Left lung (tissue), 10 donors: Measurements from ENCODE around the gene TXNDC2. TPM values are rescaled to one million over a fixed set of nuclear protein-coding genes. Genes with fewer than 3 reads are reported as not detected.
"Not testable (repeated sequence)": the region's sequence is repeated elsewhere in the genome, so short reads cannot be mapped to it uniquely, and the experiment has no call there.

ENCODE experiments used
- ATAC-seq: fragments of 200-7000 bp; cut with Tn5 transposase; one replicate; pipeline ENCODE4 v1.9.1; 2020; ENCODE audit warnings: moderate library complexity
- DNase-seq, 4 donors: peaks; one replicate each; pipeline ENCODE4 v3.0.0-alpha.2; 2013 to 2020
- H3K27ac ChIP-seq, 2 donors: fragments of 200-600 bp; sonication (generic) in 1 of 2; one replicate each; pipeline versions ENCODE4 v1.5.0 to v1.8.0; 2020 to 2021
- H3K27me3 ChIP-seq, 2 donors: fragments of 200-600 bp; sonication (generic) in 1 of 2; one replicate each; pipeline versions ENCODE4 v1.5.0 to v1.8.0; 2020 to 2021
- H3K36me3 ChIP-seq, 2 donors: fragments of 200-600 bp; sonication (generic) in 1 of 2; one replicate each; pipeline versions ENCODE4 v1.5.0 to v1.8.0; 2020 to 2021
- H3K4me1 ChIP-seq, 2 donors: fragments of 200-600 bp; one replicate each; pipeline ENCODE4 v1.8.0; 2021
- H3K4me3 ChIP-seq, 2 donors: fragments of 200-600 bp; sonication (generic) in 1 of 2; one replicate each; pipeline versions ENCODE4 v1.5.0 to v1.8.0; 2020 to 2021; ENCODE audit warnings: mild to moderate bottlenecking in 1 of 2
- H3K9me3 ChIP-seq, 2 donors: fragments of 200-600 bp; sonication (generic) in 1 of 2; one replicate each; pipeline versions ENCODE4 v1.5.0 to v1.8.0; 2020 to 2021
- CTCF ChIP-seq, 2 donors: fragments of 200-600 bp; sonication (generic) in 1 of 2; IDR thresholded peaks; one replicate each; pipeline versions ENCODE4 v1.5.0 to v1.8.0; 2021; ENCODE audit warnings: antibody characterized with exemption in 2 of 2
- intact Hi-C, 2 donors: fragments of 100-400 bp; cut with DNase I; formaldehyde crosslinking; loops; one replicate each; pipeline versions ENCODE4 v1.11.2 to v1.14.2; 2022
- polyA plus RNA-seq, 6 donors: library from polyadenylated mRNA; unstranded; fragments of 120-200 nt; gene quantifications; one replicate each; pipeline ENCODE4 v1.2.1, GENCODE V29; 2013; ENCODE audit not compliant: insufficient read length in 6 of 6
- total RNA-seq, 2 donors: library from RNA; stranded (reverse); fragmentation: NEBNext Ultra II Directional; extraction: Animal tissue kit (Norgen Biotek cat#: 25700); gene quantifications; one replicate each; pipeline ENCODE4 v1.2.1, GENCODE V29; 2021
- donor health status: DM: no; HTN: yes; CAD: no.
- donor health status: DM: no; HTN: no; CAD: no.

Gene TXNDC2
- total and polyA plus RNA-seq, 8 donors = 0.08 to 0.36 (median 0.18) TPM; not detected in 1

GRCh38 chr18:9854801-9855676 lies 30.7 kb upstream of the TXNDC2 start:
- DNase-seq (no peak), ATAC-seq (peak; percentile 84)
- Histone ChIP-seq H3K27me3 (no peaks in the 10 kb centered on the region), H3K4me3 (no peak overlapping the region), H3K36me3 (peaks cover 0 to 16% of the 10 kb centered on the region in 2 donors), H3K4me1 (peaks cover 11 to 66% of the 10 kb centered on the region in 2 donors), H3K9me3 (no peaks in the 10 kb centered on the region), H3K27ac (peak overlapping the region; percentile 69 to 81)
- intact Hi-C loops = no loop called here
- no peak for TF ChIP-seq CTCF (IDR thresholded peaks at IDR 0.05)

GRCh38 chr18:9855681-9856080 lies 30.1 kb upstream of the TXNDC2 start:
- Histone ChIP-seq H3K9me3 (no peaks in the 10 kb centered on the region), H3K4me1 (peaks cover 11 to 60% of the 10 kb centered on the region in 2 donors), H3K27ac (peak overlapping the region; percentile 69 to 81), H3K4me3 (no peak overlapping the region), H3K36me3 (peaks cover 0 to 22% of the 10 kb centered on the region in 2 donors), H3K27me3 (no peaks in the 10 kb centered on the region)
- DNase-seq (no peak), ATAC-seq (peak; percentile 12)
- no peak for TF ChIP-seq CTCF (IDR thresholded peaks at IDR 0.05)
- intact Hi-C loops = no loop called here

- ATAC-seq (no peak), DNase-seq (no peak)
- H3K4me1 ChIP-seq = peaks cover 11 to 56% of the 10 kb centered on the region in 2 donors
- peak overlapping the region; percentile 69 to 81 for H3K27ac ChIP-seq
- H3K4me3 ChIP-seq = no peak overlapping the region
- peaks cover 0 to 26% of the 10 kb centered on the region in 2 donors for H3K36me3 ChIP-seq
- no peaks in the 10 kb centered on the region for H3K27me3 ChIP-seq
- TF ChIP-seq CTCF (IDR thresholded peaks at IDR 0.05) = no peak
- H3K9me3 ChIP-seq = no peaks in the 10 kb centered on the region
- intact Hi-C loops = no loop called here
Measured at GRCh38 chr18:9856092-9856491, 29.7 kb upstream of the TXNDC2 start.

GRCh38 chr18:9857479-9857998 lies 28.2 kb upstream of the TXNDC2 start:
- H3K27ac ChIP-seq = peak overlapping the region in 1 of 2 donors; percentile 81
- not testable (repeated sequence) for ATAC-seq

GRCh38 chr18:9858642-9859041 lies 27.1 kb upstream of the TXNDC2 start:
- H3K27ac ChIP-seq = no peak overlapping the region
- H3K36me3 ChIP-seq = peaks cover 0 to 34% of the 10 kb centered on the region in 2 donors
- DNase-seq = no peak
- H3K4me1 ChIP-seq = peaks cover 11 to 33% of the 10 kb centered on the region in 2 donors
- intact Hi-C loops = no loop called here
- no peak overlapping the region for H3K4me3 ChIP-seq
- TF ChIP-seq CTCF (IDR thresholded peaks at IDR 0.05) = no peak
- H3K27me3 ChIP-seq = no peaks in the 10 kb centered on the region
- ATAC-seq = no peak
- no peaks in the 10 kb centered on the region for H3K9me3 ChIP-seq

More at GRCh38 chr18:9857479-9857998, 28.2 kb upstream of the TXNDC2 start:
- H3K9me3 ChIP-seq, intact Hi-C loops, H3K27me3 ChIP-seq, H3K4me3 ChIP-seq, DNase-seq: not testable (repeated sequence)
- H3K4me1 ChIP-seq = peaks cover 11 to 43% of the 10 kb centered on the region in 2 donors
- H3K36me3 ChIP-seq = peaks cover 0 to 30% of the 10 kb centered on the region in 2 donors
